Measurements from ENCODE around the gene SLC37A2.
A peak's percentile ranks its signal among the peaks of the same experiment; 100 is the strongest.
"Not testable (repeated sequence)": the region's sequence is repeated elsewhere in the genome, so short reads cannot be mapped to it uniquely, and the experiment has no call there.

The SLC37A2 gene

DNA sequence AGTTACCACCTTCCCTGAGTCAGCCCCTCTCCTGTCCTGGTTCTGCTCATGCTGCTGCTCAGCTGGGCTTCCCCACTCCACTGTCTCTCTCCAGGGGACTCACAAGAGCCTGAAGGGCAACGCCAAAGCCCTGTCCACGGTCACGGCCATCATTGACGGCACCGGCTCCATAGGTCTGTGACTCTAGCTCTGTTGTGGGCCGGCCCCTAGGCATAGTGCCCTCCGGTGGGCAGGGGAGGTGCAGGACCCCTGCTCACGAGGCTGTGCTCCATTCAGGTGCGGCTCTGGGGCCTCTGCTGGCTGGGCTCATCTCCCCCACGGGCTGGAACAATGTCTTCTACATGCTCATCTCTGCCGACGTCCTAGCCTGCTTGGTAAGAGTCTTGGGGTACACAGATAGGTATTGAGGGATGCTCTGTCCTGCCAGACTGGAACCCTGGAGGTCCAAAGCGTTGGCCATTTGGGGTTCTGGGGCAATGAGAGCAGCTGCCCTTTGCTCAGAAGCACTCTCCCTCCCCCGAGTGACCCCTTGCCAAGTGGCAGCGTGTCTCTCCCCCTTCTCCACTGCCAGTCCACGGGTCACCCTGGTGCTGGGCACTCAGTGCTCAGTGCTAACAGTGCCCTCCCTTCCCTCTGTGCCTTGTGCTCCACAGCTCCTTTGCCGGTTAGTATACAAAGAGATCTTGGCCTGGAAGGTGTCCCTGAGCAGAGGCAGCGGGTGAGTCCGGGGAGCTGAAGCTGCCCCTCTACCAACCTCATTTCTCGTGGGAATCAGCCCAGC lies 22.4 kb downstream of the SLC37A2 start:
- DNase-seq: no peak

- no peak for DNase-seq
These were observed 23.7 kb downstream of the SLC37A2 start for GRCh38 chr11:125086633-125087296.

DNA sequence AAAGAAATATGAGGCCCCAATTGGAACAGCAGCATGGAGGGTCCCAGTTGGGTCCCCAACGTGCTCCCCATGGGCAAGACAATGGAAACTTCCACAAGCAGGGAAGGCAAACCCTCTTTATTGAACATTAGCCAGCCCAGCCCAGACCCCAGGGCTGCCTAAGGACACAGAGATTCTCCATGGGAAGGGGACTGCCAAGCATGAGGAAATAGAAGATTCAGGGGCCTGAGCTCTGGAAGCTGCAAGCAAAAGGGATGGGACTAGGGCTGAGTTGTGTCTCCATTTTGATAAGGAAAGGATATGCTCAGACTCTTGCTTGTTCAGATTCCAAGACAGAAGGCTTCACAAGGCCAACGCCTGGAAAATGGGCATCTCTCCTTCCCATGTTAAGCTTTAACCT lies 25.0 kb downstream of the SLC37A2 start:
- DNase-seq: no peak

- no peak for DNase-seq
These were observed 25.7 kb downstream of the SLC37A2 start for GRCh38 chr11:125088576-125089455.

DNA sequence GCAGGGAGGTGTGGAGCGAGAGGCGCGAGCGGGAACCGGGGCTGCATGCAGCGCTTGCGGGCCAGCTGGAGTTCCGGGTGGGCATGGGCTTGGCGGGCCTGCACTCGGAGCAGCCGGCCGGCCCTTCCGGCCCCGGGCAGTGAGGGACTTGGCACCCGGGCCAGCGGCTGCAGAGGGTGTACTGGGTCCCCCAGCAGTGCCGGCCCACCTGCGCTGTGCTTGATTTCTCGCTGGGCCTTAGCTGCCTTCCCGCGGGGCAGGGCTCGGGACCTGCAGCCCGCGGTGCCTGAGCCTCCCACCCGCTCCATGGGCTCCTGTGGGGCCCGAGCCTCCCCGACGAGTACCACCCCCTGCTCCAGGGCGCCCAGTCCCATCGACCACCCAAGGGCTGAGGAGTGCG lies 26.4 kb downstream of the SLC37A2 start:
- DNase-seq: not testable (repeated sequence)

DNA sequence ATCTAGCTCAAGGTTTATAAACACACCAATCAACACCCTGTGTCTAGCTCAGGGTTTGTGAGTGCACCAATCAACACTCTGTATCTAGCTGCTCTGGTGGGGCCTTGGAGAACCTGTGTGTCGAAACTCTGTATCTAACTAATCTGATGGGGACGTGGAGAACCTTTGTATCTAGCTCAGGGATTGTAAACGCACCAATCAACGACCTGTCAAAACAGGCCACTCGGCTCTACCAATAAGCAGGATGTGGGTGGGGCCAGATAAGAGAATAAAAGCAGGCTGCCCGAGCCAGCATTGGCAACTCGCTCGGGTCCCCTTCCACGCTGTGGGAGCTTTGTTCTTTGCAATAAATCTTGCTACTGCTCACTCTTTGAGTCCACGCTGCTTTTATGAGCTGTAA lies 27.0 kb downstream of the SLC37A2 start:
- not testable (repeated sequence) for DNase-seq

DNA sequence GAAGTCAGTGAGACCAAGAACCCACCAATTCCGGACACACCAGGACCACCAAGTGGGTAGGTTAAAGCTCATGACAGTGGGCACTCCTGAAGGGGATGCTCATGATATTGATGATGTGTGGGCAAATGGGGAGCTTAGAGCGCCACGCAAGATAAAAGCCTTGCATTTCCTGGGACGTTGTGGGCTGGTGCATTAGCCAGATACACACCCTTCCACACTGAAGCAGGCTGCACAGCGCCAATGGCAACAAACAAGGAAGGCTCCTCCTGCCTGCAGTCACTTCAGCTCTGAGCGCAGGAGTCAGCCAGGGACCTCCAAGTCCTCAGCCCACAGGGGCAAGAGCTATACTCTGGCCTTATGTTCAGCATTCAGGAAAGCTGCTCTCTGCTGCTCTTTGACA lies 27.7 kb downstream of the SLC37A2 start:
- no peak for DNase-seq

GRCh38 chr11:125091247-125091876 lies 28.3 kb downstream of the SLC37A2 start:
- DNase-seq: peak; percentile 60

- no peak for DNase-seq
These were observed 29.0 kb downstream of the SLC37A2 start for GRCh38 chr11:125091877-125092664.

GRCh38 chr11:125092669-125093068 lies 29.6 kb downstream of the SLC37A2 start:
- DNase-seq: no peak

DNA sequence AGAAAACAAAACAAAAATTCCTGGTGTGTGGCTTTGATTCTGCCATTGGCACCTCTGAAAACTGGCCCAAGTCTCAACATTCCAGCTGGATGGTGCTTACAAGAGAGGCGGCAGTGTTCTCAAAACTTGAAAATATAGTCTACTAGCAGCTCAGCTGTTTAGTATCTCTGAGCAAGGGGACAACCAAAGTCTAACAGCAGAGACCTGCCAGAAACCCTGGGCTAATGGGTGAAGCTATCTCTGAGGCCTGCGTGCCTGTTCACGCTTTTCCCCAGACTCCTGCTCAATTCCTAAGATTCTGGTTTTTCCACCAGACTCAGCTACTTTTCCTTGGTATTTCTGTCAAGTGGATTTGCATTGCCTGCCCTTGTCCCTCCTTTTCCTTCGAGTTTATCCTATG lies 30.4 kb downstream of the SLC37A2 start:
- DNase-seq: no peak

DNA sequence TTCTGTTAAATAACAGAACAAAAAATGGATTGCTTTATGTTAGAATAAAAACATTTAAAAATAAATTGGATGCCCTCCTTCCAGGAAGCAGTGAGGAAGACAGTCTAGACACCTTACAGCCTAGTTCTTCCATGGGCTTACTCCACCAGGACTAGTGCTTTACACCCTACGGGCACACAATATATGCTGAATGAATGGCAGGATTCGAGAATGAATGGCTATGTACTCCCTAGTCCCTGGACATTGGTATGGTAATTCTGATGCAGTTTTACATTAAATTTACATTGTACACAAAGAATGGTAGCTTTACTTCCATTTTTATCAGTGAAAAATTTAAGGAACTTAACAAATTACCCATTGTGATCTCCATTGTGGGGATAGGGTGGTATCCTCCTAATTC lies 31.6 kb downstream of the SLC37A2 start:
- no peak for DNase-seq

- no peak for DNase-seq
These were observed 37.0 kb downstream of the SLC37A2 start for GRCh38 chr11:125100136-125100535.

GRCh38 chr11:125101596-125101995 lies 38.5 kb downstream of the SLC37A2 start:
- DNase-seq: no peak

DNA sequence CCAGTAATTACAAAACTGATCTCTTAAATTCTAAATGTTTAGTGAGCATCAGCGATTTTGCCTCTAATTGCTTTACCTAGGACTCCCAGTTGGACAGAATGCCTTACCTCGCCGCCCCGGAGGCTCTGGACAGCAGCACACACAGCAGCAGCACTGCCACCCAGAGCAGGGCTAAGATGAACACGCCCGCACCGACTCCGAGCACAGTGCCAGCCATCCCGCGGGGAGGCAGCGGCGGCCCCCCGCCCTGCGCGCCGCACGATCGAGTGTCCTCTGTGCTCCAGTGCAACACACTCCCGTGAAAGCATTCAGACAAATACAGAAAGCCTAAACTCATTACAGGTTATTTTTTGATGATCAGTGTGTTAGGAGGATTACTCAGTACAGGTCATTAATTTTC lies 38.9 kb downstream of the SLC37A2 start:
- no peak for DNase-seq

- no peak for DNase-seq
These were observed 39.4 kb downstream of the SLC37A2 start for GRCh38 chr11:125102510-125102909.

DNA sequence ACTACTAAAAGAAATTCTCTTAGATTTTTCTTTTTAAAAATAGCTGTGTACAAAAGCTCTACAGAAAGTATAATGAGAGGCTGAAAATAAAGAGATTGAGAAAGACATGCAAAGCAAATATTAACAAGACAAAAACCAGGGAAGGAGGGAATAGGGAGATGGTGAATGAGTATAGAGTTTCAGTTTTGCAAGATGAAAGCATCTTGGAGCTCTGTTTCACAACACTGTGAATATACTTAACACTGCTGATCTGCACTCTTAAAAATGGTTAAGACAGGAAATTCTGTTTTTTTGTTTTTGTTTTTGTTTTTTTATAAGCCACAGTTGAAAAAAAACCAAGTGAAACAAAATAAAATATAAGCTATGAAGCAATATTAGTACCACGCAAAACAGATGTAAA lies 42.8 kb downstream of the SLC37A2 start:
- DNase-seq: no peak

DNA sequence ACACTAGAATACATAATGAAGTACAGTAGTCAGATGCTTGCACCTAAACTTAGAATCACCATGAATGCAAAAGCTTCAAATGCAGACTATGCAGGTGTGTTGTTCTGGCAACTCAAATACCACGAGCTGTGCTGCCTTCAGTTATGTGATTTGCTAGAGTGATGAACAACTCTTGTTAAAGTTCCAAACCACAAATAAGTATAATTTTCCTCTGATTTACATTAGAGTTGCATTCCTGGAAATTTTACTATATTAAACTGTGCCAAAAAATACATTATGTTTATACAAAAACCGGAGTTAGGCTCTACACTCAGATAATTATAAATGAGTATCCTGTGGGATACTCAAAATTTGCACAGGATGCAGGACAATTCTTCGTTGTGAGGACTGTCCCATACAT lies 45.4 kb downstream of the SLC37A2 start:
- DNase-seq: no peak

DNA sequence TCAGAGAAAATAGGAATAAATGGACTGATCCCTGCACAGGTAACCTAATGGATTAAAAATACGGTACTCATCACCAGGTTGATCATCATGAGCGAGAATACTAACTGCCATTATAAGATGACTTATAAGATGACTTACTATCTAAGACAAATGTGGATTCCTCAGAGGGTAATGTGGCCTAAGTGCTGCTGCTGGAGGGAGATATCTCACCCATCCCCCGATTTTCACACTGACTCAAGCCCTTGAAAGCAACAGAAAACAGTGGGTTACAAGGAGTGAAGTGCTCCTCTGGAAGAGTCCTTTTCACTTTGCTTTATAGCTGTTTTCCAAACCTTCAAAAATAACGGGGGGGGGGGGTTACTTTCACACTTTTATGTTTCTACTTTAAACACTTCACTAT lies 47.4 kb downstream of the SLC37A2 start:
- DNase-seq: peak; percentile 11

- peak; percentile 64 for DNase-seq
These were observed 47.9 kb downstream of the SLC37A2 start for GRCh38 chr11:125111001-125111342.

DNA sequence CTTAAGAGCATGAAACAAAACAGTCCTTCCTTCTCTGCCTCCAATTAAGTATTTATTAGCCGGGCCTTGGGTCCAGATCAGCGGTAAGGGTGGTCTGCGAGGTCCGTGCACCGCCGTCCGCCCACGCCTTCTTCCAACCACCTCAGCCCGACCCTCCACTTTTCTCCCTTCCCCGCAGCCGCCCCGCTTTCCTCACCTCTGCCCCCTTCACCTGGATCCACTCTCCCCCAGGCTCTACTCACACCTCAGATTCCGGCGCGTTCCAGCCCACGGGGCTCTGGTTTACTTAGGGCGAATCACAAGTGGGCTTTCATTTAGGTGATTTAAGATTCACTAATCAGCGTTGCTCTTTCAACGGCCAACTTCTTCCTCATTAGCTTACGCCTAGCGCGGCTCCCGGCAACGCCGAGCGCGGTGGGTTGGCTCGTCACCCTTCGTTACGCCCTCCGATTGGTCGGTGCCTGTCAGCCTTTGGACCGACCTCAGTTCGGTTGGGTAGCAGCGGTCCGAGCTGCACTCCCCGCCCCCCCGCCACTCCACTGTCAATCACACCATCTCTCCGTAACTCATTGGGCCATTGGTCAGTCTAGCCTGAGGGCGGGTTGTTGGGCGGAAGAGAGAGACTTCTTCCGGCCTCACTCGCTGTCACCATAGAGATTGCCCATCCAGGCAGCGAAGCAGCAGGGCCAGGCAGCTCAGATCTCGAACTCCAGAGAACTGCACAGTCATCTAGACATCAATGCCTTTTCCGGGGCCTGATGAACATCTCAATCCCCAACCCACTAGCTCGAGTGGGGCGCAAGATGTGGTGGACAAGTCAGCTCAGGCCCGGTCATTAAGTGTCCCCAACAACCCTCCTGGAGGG lies 48.5 kb downstream of the SLC37A2 start, which contains the start of gene TMEM218:
TMEM218 (minus strand) TSS at position 284 of the 865 bp plus-strand sequence. CDS start 9,385 bp downstream, outside the sequence.
- peak; percentile 99 for DNase-seq
